SIG-M5 treated with dmso at 0.1 percent for 504 hours (cell line): ENCODE measurements around the gene PTPRG.
"Not testable (repeated sequence)": the region's sequence is repeated elsewhere in the genome, so short reads cannot be mapped to it uniquely, and the experiment has no call there.

ENCODE experiments used
- DNase-seq: peaks from one replicate; lab custom pipeline; 2025; ENCODE audit not compliant: unreplicated experiment; lab: John Stamatoyannopoulos, UW

PTPRG gene

GRCh38 chr3:61682671-61683548, 121.5 kb downstream of the PTPRG start:
- DNase-seq, result no peak

GRCh38 chr3:61683549-61684236, 122.3 kb downstream of the PTPRG start:
- DNase-seq, result no peak

- DNase-seq, result no peak
Measured at GRCh38 chr3:61684386-61684785, 123.0 kb downstream of the PTPRG start.

- DNase-seq, result no peak
Measured at GRCh38 chr3:61685755-61686154, 124.4 kb downstream of the PTPRG start.

GRCh38 chr3:61686228-61686648, 124.9 kb downstream of the PTPRG start:
- DNase-seq, result no peak

- DNase-seq, result no peak
Measured at GRCh38 chr3:61687206-61687605, 125.8 kb downstream of the PTPRG start.

- DNase-seq, result no peak
Measured at GRCh38 chr3:61687663-61688306, 126.4 kb downstream of the PTPRG start.

GRCh38 chr3:61688307-61688984, 127.1 kb downstream of the PTPRG start:
- no peak for DNase-seq

- DNase-seq, result no peak
Measured at GRCh38 chr3:61690016-61690415, 128.6 kb downstream of the PTPRG start.

- no peak for DNase-seq
Measured at GRCh38 chr3:61691466-61691865, 130.1 kb downstream of the PTPRG start.

GRCh38 chr3:61697301-61697700, 135.9 kb downstream of the PTPRG start:
- no peak for DNase-seq

- not testable (repeated sequence) for DNase-seq
Measured at GRCh38 chr3:61698278-61699072, 137.1 kb downstream of the PTPRG start.

GRCh38 chr3:61699622-61700021, 138.3 kb downstream of the PTPRG start:
- no peak for DNase-seq

GRCh38 chr3:61701011-61701410, 139.6 kb downstream of the PTPRG start:
- DNase-seq, result no peak

- no peak for DNase-seq
Measured at GRCh38 chr3:61702453-61702852, 141.1 kb downstream of the PTPRG start.

GRCh38 chr3:61704807-61705206, 143.4 kb downstream of the PTPRG start:
- DNase-seq, result no peak

- no peak for DNase-seq
Measured at GRCh38 chr3:61707492-61707891, 146.1 kb downstream of the PTPRG start.

- not testable (repeated sequence) for DNase-seq
Measured at GRCh38 chr3:61710920-61711319, 149.5 kb downstream of the PTPRG start.

- DNase-seq, result no peak
Measured at GRCh38 chr3:61714225-61714624, 152.9 kb downstream of the PTPRG start.

GRCh38 chr3:61715886-61716527, 154.6 kb downstream of the PTPRG start:
- no peak for DNase-seq
